Smooth muscle cell of bladder (primary cell): Measurements from ENCODE around the gene RAD1. TPM values are rescaled to one million over a fixed set of nuclear protein-coding genes. Genes with fewer than 3 reads are reported as not detected.

Source experiments
- total RNA-seq: library from RNA; depleted of rRNA; stranded (reverse); fragments of >200 nt; gene quantifications from 2 replicates; pipeline ENCODE4 v1.2.3, GENCODE V29; 2014

Gene RAD1
- 62.4 and 64.1 TPM in 2 replicates for total RNA-seq

DNA sequence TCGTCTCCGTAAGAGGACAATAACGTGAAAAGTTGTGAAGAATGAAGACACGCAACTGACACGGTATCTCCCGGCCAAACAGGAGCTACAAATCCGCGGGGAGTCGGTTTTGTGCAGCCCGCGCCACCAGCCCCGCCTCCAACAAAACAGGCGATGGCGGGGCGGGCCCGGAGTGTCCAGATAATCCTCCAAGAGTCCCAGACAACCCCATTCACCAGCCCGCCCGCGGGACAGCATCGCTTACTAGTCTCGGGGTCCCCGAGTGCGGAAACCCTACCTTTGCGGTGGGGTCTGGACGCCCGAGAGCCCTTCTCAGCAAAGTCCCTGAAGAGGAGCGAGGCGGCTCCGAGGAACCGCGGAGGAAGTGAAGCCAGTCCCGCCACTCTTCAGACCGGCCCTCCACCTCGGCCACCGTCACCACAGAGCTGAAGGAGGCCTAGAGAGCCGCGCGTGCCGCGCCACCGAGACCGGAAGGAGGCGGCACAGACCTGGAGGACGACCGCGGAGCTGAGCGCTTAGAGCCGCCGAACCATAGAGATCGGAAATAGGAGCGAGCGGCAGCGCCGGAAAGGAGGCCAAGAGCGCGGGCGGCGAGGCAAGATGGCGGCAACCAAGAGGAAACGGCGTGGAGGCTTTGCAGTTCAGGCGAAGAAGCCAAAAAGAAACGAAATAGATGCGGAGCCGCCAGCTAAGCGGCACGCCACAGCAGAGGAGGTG lies at the start of gene RAD1, which contains the start of gene BRIX1:
RAD1 (minus strand) TSS at position 366 of the 717 bp plus-strand sequence. CDS start 612 bp downstream, outside the sequence.
BRIX1 (plus strand) TSS at position 573 of the 717 bp plus-strand sequence; CDS start at position 601, 28 bp downstream.

DNA sequence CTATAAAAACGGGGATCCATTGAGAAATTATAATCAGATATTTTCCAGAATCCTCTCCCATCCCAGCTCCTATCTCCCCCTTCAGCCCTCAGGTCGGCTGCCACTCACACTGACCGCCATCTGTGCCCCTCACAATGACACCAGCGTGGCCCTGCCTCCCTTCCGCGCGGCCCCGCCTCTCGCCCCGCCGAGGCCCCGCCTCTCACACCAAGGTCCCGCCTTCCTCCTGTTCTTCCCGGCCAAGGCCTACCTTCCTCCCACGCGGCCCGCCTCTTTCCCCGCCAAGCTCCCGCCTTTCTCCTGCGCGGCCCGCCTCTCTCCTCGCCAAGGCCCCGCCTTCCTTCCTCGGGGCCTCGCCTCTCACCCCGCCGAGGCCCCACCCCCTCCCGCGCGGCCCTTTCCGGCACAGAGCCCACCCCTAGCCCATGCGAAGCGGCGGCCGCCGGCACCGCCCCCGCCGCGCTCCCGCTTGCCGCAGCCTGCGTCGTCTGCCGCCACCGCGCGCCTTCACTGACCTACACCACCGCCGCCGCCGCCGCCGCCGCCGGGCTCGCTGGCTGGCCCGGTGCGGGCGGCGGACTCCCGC lies 13.9 kb upstream of the RAD1 start, which contains the start of gene DNAJC21:
DNAJC21 (plus strand) TSS at position 426 of the 586 bp plus-strand sequence. CDS start 261 bp downstream, outside the sequence.

Other genes with a start within 250 kb of the RAD1 start
- gene TTC23L, start 76.3 kb downstream of the RAD1 start, total RNA-seq, result 0.37 and 0.43 TPM in 2 replicates
- 49.1 and 72.8 TPM in 2 replicates for gene BRIX1, start 207 bp upstream of the RAD1 start, total RNA-seq
- 43.0 and 59.1 TPM in 2 replicates for gene DNAJC21, start 14.1 kb upstream of the RAD1 start, total RNA-seq
- gene AGXT2, start 132.4 kb upstream of the RAD1 start, total RNA-seq, result not detected in 2 replicates